DND-41 (cell line): ENCODE measurements around the gene TRIM68.

Experiments used
- EZH2 ChIP-seq: IDR thresholded peaks from 3 replicates; pipeline ENCODE4 v1.6.1; 2012; ENCODE audit warnings: borderline replicate concordance, low read depth, mild to moderate bottlenecking, moderate library complexity, low read length, inconsistent platforms; ENCODE audit not compliant: severe bottlenecking
- TF ChIP-seq, protein P1 (sequence below): IDR thresholded peaks from 2 replicates; pipeline ENCODE4 v1.5.1; 2012; ENCODE audit warnings: borderline replicate concordance, low read length, moderate library complexity, mild to moderate bottlenecking; ENCODE audit not compliant: poor library complexity, severe bottlenecking; ENCODE audit errors: extremely low read depth

DNA sequence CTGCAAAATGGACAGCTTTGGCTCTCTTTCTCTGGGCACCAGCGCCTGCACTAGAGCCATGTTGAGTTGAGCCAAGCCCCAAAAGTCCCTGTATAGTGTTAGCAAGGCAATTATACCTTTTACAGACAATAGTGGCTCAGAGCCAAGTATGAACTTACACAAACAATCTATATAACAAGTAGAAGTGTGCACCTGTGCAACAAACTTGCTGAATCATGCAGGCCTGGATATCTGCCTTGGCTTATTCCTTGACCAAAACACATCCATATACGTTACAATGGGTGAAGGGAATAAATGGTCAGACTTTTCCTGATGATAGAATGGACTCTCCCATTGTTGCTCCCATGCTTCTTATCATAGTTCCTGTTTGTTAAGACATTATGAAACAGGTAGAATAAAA lies 30.3 kb downstream of the TRIM68 start:
- TF ChIP-seq, protein P1, sequence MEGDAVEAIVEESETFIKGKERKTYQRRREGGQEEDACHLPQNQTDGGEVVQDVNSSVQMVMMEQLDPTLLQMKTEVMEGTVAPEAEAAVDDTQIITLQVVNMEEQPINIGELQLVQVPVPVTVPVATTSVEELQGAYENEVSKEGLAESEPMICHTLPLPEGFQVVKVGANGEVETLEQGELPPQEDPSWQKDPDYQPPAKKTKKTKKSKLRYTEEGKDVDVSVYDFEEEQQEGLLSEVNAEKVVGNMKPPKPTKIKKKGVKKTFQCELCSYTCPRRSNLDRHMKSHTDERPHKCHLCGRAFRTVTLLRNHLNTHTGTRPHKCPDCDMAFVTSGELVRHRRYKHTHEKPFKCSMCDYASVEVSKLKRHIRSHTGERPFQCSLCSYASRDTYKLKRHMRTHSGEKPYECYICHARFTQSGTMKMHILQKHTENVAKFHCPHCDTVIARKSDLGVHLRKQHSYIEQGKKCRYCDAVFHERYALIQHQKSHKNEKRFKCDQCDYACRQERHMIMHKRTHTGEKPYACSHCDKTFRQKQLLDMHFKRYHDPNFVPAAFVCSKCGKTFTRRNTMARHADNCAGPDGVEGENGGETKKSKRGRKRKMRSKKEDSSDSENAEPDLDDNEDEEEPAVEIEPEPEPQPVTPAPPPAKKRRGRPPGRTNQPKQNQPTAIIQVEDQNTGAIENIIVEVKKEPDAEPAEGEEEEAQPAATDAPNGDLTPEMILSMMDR = no peak
- TF ChIP-seq EZH2 = no peak
